H1 (cell line): ENCODE results near the gene DSCAM. TPM values are rescaled to one million over a fixed set of nuclear protein-coding genes. Genes with fewer than 3 reads are reported as not detected.

Experiments used
- CTCF ChIA-PET: fragments of 300-600 bp; sonication (Branson Sonifier 250); formaldehyde crosslinking; loops from one replicate; lab custom pipeline; 2021; ENCODE audit not compliant: partially characterized antibody; lab: Charles Lee
- POLR2A ChIA-PET: fragments of 300-600 bp; sonication (Branson Sonifier 250); formaldehyde crosslinking; loops from one replicate; lab custom pipeline; 2021; ENCODE audit warnings: inconsistent platforms; ENCODE audit not compliant: partially characterized antibody; lab: Charles Lee
- DNase-seq, 2 experiments: peaks; one replicate each; pipeline versions ENCODE4 v3.0.0 to v3.0.0-alpha.2; 2010 to 2022; ENCODE audit warnings: low spot score in 2 of 2, low read depth in 1 of 2, mixed read lengths in 1 of 2
- FAIRE-seq: peaks from 2 replicates; lab custom pipeline; 2011; peaks lifted over from hg19 to GRCh38; lab: Jason Lieb, UNC
- H2AFZ ChIP-seq: 2 replicates; pipeline ENCODE4 v1.8.1; 2012; ENCODE audit warnings: low read length, inconsistent platforms
- H2AK5ac ChIP-seq: 2 replicates; pipeline ENCODE4 v1.6.1; 2013; ENCODE audit warnings: low read depth, low read length
- H2BK120ac ChIP-seq: replicated peaks from 2 replicates; pipeline ENCODE3; 2013; ENCODE audit warnings: low read depth, low read length, inconsistent platforms
- H2BK12ac ChIP-seq: 2 replicates; pipeline ENCODE4 v1.6.1; 2013; ENCODE audit warnings: low read depth, low read length
- H2BK15ac ChIP-seq: 2 replicates; pipeline ENCODE4 v1.6.1; 2013; ENCODE audit warnings: low read length
- H2BK20ac ChIP-seq: 2 replicates; pipeline ENCODE4 v1.6.1; 2013; ENCODE audit warnings: low read length
- H2BK5ac ChIP-seq: 2 replicates; pipeline ENCODE4 v1.6.1; 2013; ENCODE audit warnings: low read depth, low read length
- H3K14ac ChIP-seq: 2 replicates; pipeline ENCODE4 v1.6.1; 2013; ENCODE audit warnings: inconsistent platforms; ENCODE audit not compliant: insufficient read length
- H3K18ac ChIP-seq: 2 replicates; pipeline ENCODE4 v1.6.1; 2013; ENCODE audit warnings: low read length; ENCODE audit errors: extremely low read depth
- H3K23ac ChIP-seq: 2 replicates; pipeline ENCODE4 v1.6.1; 2013; ENCODE audit warnings: inconsistent platforms; ENCODE audit not compliant: insufficient read length
- H3K23me2 ChIP-seq: 2 replicates; pipeline ENCODE4 v1.6.1; 2013; ENCODE audit warnings: low read depth, low read length
- H3K27ac ChIP-seq: 2 replicates; pipeline ENCODE4 v1.6.1; 2011; ENCODE audit warnings: low read depth, low read length, inconsistent platforms
- H3K27me3 ChIP-seq, 4 experiments: replicated peaks in 1 of 4; 1 replicate in 1 of 4; 2 replicates in 3 of 4; pipeline versions ENCODE4 v1.6.1 to v1.8.1; 2011 to 2013; ENCODE audit warnings: low read length in 3 of 4, mild to moderate bottlenecking in 3 of 4, inconsistent platforms in 2 of 4, mixed read lengths in 2 of 4, moderate library complexity in 1 of 4; ENCODE audit not compliant: control insufficient read depth in 3 of 4, insufficient read depth in 3 of 4; ENCODE audit errors: extremely low read depth in 1 of 4
- H3K36me3 ChIP-seq, 4 experiments: 2 replicates each; pipeline versions ENCODE4 v1.6.1 to v1.8.1; 2011 to 2013; ENCODE audit warnings: mild to moderate bottlenecking in 4 of 4, low read length in 3 of 4, moderate library complexity in 2 of 4, control low read depth in 1 of 4, inconsistent platforms in 1 of 4; ENCODE audit not compliant: insufficient read depth in 4 of 4, control insufficient read depth in 2 of 4
- H3K4ac ChIP-seq: replicated peaks from 2 replicates; pipeline ENCODE3; 2013; ENCODE audit warnings: low read length, low read depth, mixed read lengths, inconsistent platforms; ENCODE audit not compliant: insufficient read length
- H3K4me1 ChIP-seq, 4 experiments: replicated peaks in 1 of 4; 1 replicate in 1 of 4; 2 replicates in 3 of 4; pipeline versions ENCODE4 v1.6.1 to v1.8.1; 2011 to 2013; ENCODE audit warnings: low read length in 3 of 4, inconsistent platforms in 2 of 4, mixed read lengths in 1 of 4; ENCODE audit not compliant: insufficient read depth in 4 of 4, control insufficient read depth in 3 of 4
- H3K4me2 ChIP-seq, 2 experiments: 2 replicates each; pipeline versions ENCODE4 v1.6.1 to v1.8.1; 2011 to 2013; ENCODE audit warnings: low read depth in 2 of 2, low read length in 2 of 2, control low read depth in 1 of 2, inconsistent platforms in 1 of 2, mild to moderate bottlenecking in 1 of 2; ENCODE audit not compliant: insufficient read depth in 1 of 2
- H3K4me3 ChIP-seq, 4 experiments: fragments of 200-600, 300-600 bp in 1 of 4; sonication (generic), shearing (Covaris generic), sonication (Bioruptor Twin) in 1 of 4; 2 replicates each; pipeline versions ENCODE4 v1.5.1 to v1.8.1; 2011 to 2016; ENCODE audit warnings: low read length in 4 of 4, low read depth in 3 of 4, control low read depth in 2 of 4, inconsistent platforms in 2 of 4, mild to moderate bottlenecking in 2 of 4, mixed read lengths in 1 of 4, moderate library complexity in 1 of 4; ENCODE audit not compliant: insufficient read depth in 2 of 4; ENCODE audit errors: extremely low read depth in 1 of 4
- H3K56ac ChIP-seq: replicated peaks from 2 replicates; pipeline ENCODE3; 2013; ENCODE audit warnings: low read depth, mild to moderate bottlenecking, mixed read lengths, low read length, inconsistent platforms; ENCODE audit not compliant: insufficient read length
- H3K79me1 ChIP-seq: 2 replicates; pipeline ENCODE4 v1.6.1; 2013; ENCODE audit warnings: low read depth, low read length, control low read depth
- H3K79me2 ChIP-seq, 2 experiments: 2 replicates each; pipeline versions ENCODE4 v1.6.1 to v1.8.1; 2012 to 2013; ENCODE audit warnings: low read length in 2 of 2, mild to moderate bottlenecking in 2 of 2, inconsistent platforms in 1 of 2; ENCODE audit not compliant: insufficient read depth in 2 of 2, control insufficient read depth in 1 of 2
- H3K9ac ChIP-seq, 4 experiments: replicated peaks in 1 of 4; 1 replicate in 1 of 4; 2 replicates in 3 of 4; pipeline versions ENCODE4 v1.6.1 to v1.8.1; 2011 to 2013; ENCODE audit warnings: low read depth in 3 of 4, low read length in 3 of 4, control low read depth in 2 of 4, mild to moderate bottlenecking in 2 of 4, moderate library complexity in 2 of 4, inconsistent platforms in 1 of 4; ENCODE audit errors: extremely low read depth in 1 of 4
- H3K9me3 ChIP-seq, 2 experiments: 2 replicates each; pipeline versions ENCODE4 v1.6.1 to v1.8.1; 2012 to 2013; ENCODE audit warnings: mild to moderate bottlenecking in 2 of 2, moderate library complexity in 2 of 2, control low read depth in 1 of 2, inconsistent platforms in 1 of 2, low read depth in 1 of 2, low read length in 1 of 2, mixed read lengths in 1 of 2; ENCODE audit not compliant: insufficient read depth in 2 of 2
- H4K20me1 ChIP-seq, 2 experiments: replicated peaks in 1 of 2; 2 replicates each; pipeline versions ENCODE3 to v1.8.1; 2011 to 2013; ENCODE audit warnings: inconsistent platforms in 2 of 2, low read length in 2 of 2, mild to moderate bottlenecking in 1 of 2; ENCODE audit not compliant: insufficient read depth in 2 of 2, control insufficient read depth in 1 of 2
- H4K5ac ChIP-seq: 2 replicates; pipeline ENCODE4 v1.6.1; 2013; ENCODE audit warnings: low read length, low read depth, mixed read lengths, inconsistent platforms; ENCODE audit not compliant: insufficient read length
- H4K8ac ChIP-seq: 2 replicates; pipeline ENCODE4 v1.8.0; 2013; ENCODE audit warnings: mild to moderate bottlenecking, moderate library complexity, low read length, inconsistent platforms; ENCODE audit not compliant: insufficient read depth; ENCODE audit errors: extremely low read depth
- H4K91ac ChIP-seq: replicated peaks from 2 replicates; pipeline ENCODE3; 2013; ENCODE audit warnings: low read length, mixed read lengths, inconsistent platforms; ENCODE audit not compliant: insufficient read length
- CREB1 ChIP-seq: IDR thresholded peaks from 2 replicates; pipeline ENCODE4 v1.6.1; 2012; ENCODE audit warnings: inconsistent platforms
- NRF1 ChIP-seq: IDR thresholded peaks from 2 replicates; pipeline ENCODE4 v1.6.1; 2011; ENCODE audit warnings: mild to moderate bottlenecking, low read depth, low read length, improper control_type of control experiment
- WGBS, 2 experiments: shearing (Covaris generic) in 1 of 2; methylation state at CpG; one replicate each; pipeline versions ENCODE4 v1.1.6 to v1.1.7; 2013 to 2015; ENCODE audit warnings: low lambda C conversion rate in 2 of 2, mixed read lengths in 2 of 2, inconsistent platforms in 1 of 2, low coverage in 1 of 2, missing lambda C conversion rate in 1 of 2; ENCODE audit not compliant: insufficient replicate concordance in 2 of 2, insufficient coverage in 1 of 2, insufficient read length in 1 of 2; ENCODE audit errors: extremely low coverage in 1 of 2, missing lambda C conversion rate in 1 of 2; 5-methylcytosine and 5-hydroxymethylcytosine counted together
- polyA plus RNA-seq, 7 experiments: library from polyadenylated mRNA; depleted of rRNA in 3 of 7; stranded (reverse) in 5 of 7; unstranded in 2 of 7; fragments of >200 nt in 5 of 7; fragments of 200-250 nt in 2 of 7; gene quantifications; 1 replicate in 5 of 7; 2 replicates in 1 of 7; 4 replicates in 1 of 7; pipeline versions ENCODE4 v1.2.1 to v1.2.3, GENCODE V29; 2011 to 2013; ENCODE audit warnings: missing spikeins in 2 of 7, mixed read lengths in 2 of 7
- total RNA-seq: library from RNA; stranded (reverse); fragmentation: NEBNext Ultra II Directional; extraction: Animal tissue kit (Norgen Biotek cat#: 25700); gene quantifications from 2 replicates; pipeline ENCODE4 v1.2.1, GENCODE V29; 2021

DSCAM gene
- total and polyA plus RNA-seq, 2 of the 8 experiments (the other 6 are each of a cell fraction or from before 2014, with no cell fraction given), result 0.02 to 0.15 TPM

DNA sequence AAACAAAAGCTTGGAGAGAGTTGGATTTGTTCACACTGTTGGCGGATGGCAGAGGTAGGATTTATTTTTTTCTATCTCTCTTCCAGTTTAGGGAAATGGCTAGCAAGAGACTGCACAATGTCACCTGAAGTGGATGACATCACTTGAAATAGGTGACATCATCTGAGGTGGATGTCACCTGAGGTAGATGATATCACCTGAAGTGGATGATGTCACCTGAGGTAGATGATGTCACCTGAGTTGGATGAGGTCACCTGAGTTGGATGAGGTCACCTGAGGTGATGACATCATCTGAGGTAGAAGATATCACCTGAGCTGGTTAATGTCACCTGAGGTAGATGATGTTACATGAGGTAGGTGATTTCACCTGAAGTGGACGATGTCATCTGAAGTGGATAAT, 413.4 kb downstream of the DSCAM start:
- Histone ChIP-seq H4K20me1 (no peaks in the 10 kb centered on the region), H2BK20ac (no peak overlapping the region), H4K5ac (no peak overlapping the region)

More for the DNA sequence above, 413.4 kb downstream of the DSCAM start:
- WGBS, 2 experiments, result 100% methylated on average over 2 of the region's 2 CpGs; no CpG with 5 or more reads in 1 of the 2 experiments
- Histone ChIP-seq H2BK15ac (no peak overlapping the region), H3K79me2 (no peaks in the 10 kb centered on the region), H3K4me2 (no peak overlapping the region), H4K8ac (no peak overlapping the region), H3K18ac (no peak overlapping the region), H2AK5ac (no peak overlapping the region), H3K14ac (no peak overlapping the region), H2BK5ac (no peak overlapping the region), H3K9ac (no peak overlapping the region), H3K36me3 (no peaks in the 10 kb centered on the region), H3K23me2 (no peaks in the 10 kb centered on the region), H3K23ac (no peak overlapping the region), H2AFZ (no peak overlapping the region), H3K9me3 (no peaks in the 10 kb centered on the region), H3K4me1 (no peaks in the 10 kb centered on the region), H3K27me3 (no peaks in the 10 kb centered on the region), H3K4me3 (no peak overlapping the region), H3K56ac (no peak overlapping the region), H3K4ac (no peak overlapping the region), H3K27ac (no peak overlapping the region), H2BK12ac (no peak overlapping the region), H4K91ac (no peak overlapping the region), H3K79me1 (no peaks in the 10 kb centered on the region), H2BK120ac (no peak overlapping the region)
- FAIRE-seq (no peak), DNase-seq (no peak)
- CTCF ChIA-PET, result no interaction called here
- POLR2A ChIA-PET, result no interaction called here
- TF ChIP-seq CREB1, result peak; percentile 84
- TF ChIP-seq NRF1, result no peak
